ENCODE results near the gene RABAC1. TPM values are rescaled to one million over a fixed set of nuclear protein-coding genes. Genes with fewer than 3 reads are reported as not detected.
A peak's percentile ranks its signal among the peaks of the same experiment; 100 is the strongest.

Gene RABAC1
- total and polyA plus RNA-seq, 2 of the 13 experiments (the other 11 are each of a cell fraction or from before 2014, with no cell fraction given), result 37.4 to 74.0 TPM

- 0 out of 2 replicates have a peak, but pooled peaks cover 8% of the 10 kb centered on the region for H4K20me1 ChIP-seq (ENCODE audit: insufficient read depth, low read length)
- DNase-seq (ENCODE audit: low spot score) (peak; percentile 17), ATAC-seq (peak; percentile 57), FAIRE-seq (no peak)
- peak overlapping the region; percentile 23; the same call in 1 of the 2 replicates for H3K4me2 ChIP-seq (ENCODE audit: low read depth, low read length)
- CTCF ChIA-PET (ENCODE audit: low intra/inter-chr PET ratio, low total read pairs), result interaction anchor here (0.7 kb wide), 1 partner anchor 37 kb away, joined by 3 read pairs; no protein-coding TSS in a partner anchor
- no peak overlapping the region for H2AFZ ChIP-seq (ENCODE audit: low read length)
- no peak overlapping the region for H3K9ac ChIP-seq (ENCODE audit: insufficient read depth, low read depth, low read length)
- no peaks in the 10 kb centered on the region for H3K79me2 ChIP-seq (ENCODE audit: insufficient read depth, low read length)
- no peaks in the 10 kb centered on the region for H3K36me3 ChIP-seq (replicated peaks in 1 of 2; ENCODE audit: control insufficient read depth in 1 of 2, insufficient read depth in 2 of 2, low read length in 2 of 2)
- peaks cover 7 to 66% of the 10 kb centered on the region in 2 experiments; a peak in 4 of 5 replicates for H3K27me3 ChIP-seq (ENCODE audit: control insufficient read depth in 1 of 2, insufficient read depth in 2 of 2, low read length in 2 of 2)
- no peak overlapping the region for H3K27ac ChIP-seq (ENCODE audit: extremely low read length, insufficient read depth, low read length)
- in situ Hi-C loops (cut with HindIII; ENCODE audit: extremely low pct_ligation_motif_present, low pct_unique_long_range_greater_than_20kb), result no loop called here
- no peaks in the 10 kb centered on the region for H3K9me3 ChIP-seq (ENCODE audit: low read length)
- no peaks in the 10 kb centered on the region for H3K4me1 ChIP-seq (ENCODE audit: insufficient read depth, low read length)
- no peak overlapping the region for H3K4me3 ChIP-seq (replicated peaks in 1 of 3; ENCODE audit: insufficient read depth in 1 of 3, low read depth in 2 of 3, low read length in 3 of 3)
- intact Hi-C loops (cut with micrococcal nuclease; ENCODE audit: unreplicated experiment), result loop anchor here (2.0 kb wide), 1 partner anchor 36 kb away; no protein-coding TSS in a partner anchor
- POLR2A ChIA-PET, result no interaction called here
- no TSS peak for BruUV-seq (replicated peaks)
- 7% methylated on average over 12 of the region's 64 CpGs for WGBS (ENCODE audit: low lambda C conversion rate)
- TF ChIP-seq TEF (CRISPR knock-in tag; IDR thresholded peaks at IDR 0.05), result no peak
- no peak for TF ChIP-seq ZHX2 (IDR thresholded peaks at IDR 0.05; ENCODE audit: low read depth)
- no peak for TF ChIP-seq ZHX2 (CRISPR knock-in tag; IDR thresholded peaks at IDR 0.05; ENCODE audit: borderline replicate concordance)
- peak; percentile 79; the same call in 1 of the 2 replicates for TF ChIP-seq ZNF329 (CRISPR knock-in tag; IDR thresholded peaks at IDR 0.05; ENCODE audit: low read depth)
- peak; percentile 67 for TF ChIP-seq CTCF (CRISPR knock-in tag; IDR thresholded peaks at IDR 0.05)
- TF ChIP-seq ZFX (CRISPR knock-in tag; IDR thresholded peaks at IDR 0.05; ENCODE audit: low read depth), result 0 out of 2 replicates have a peak, but pooled peaks have one; percentile 11
- peak; percentile 73 for TF ChIP-seq RAD21 (CRISPR knock-in tag; IDR thresholded peaks at IDR 0.05)
- no peak for TF ChIP-seq DRAP1 (CRISPR knock-in tag; IDR thresholded peaks at IDR 0.05)
- TF ChIP-seq ZNF687 (CRISPR knock-in tag; IDR thresholded peaks at IDR 0.05), result peak; percentile 19; the same call in 1 of the 2 replicates
Measured at GRCh38 chr19:41998246-41999020, 39.3 kb upstream of the RABAC1 start.

All from HepG2 (cell line).